NB4 (cell line): ENCODE data around the gene TRIO.

Experiments
- POLR2A ChIP-seq: IDR thresholded peaks from 2 replicates; pipeline ENCODE4 v1.6.1; 2011; ENCODE audit warnings: mild to moderate bottlenecking; ENCODE audit not compliant: insufficient read length; ENCODE audit errors: extremely low read depth
- TF ChIP-seq, protein P1 (sequence below): IDR thresholded peaks from one replicate; pipeline ENCODE4 v1.5.1; 2012; ENCODE audit warnings: low read depth, low read length
- TF ChIP-seq, protein P2 (sequence below): IDR thresholded peaks from 2 replicates; pipeline ENCODE4 v1.6.1; 2011; ENCODE audit warnings: low read depth, low read length

DNA sequence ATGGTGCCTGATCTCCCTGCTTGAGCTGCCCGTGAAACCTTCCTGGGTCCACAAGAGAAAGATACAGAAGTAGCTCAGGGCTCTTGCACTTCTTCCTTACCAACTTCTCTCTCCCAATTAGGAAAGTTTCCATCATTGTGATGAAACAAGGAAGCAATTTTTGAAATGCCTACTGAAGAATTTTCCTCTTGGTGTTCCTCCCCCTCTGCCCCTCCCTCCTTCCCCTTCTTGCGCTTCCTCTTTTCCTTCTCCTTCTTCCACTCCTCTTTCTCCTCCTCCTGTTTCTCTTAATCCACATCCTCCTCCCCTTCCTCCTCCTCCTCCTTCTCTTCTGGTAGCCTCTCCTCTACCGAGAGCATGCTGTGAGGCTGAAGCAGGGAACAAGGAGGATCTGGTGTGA, 402.2 kb downstream of the TRIO start:
- TF ChIP-seq, protein P1, sequence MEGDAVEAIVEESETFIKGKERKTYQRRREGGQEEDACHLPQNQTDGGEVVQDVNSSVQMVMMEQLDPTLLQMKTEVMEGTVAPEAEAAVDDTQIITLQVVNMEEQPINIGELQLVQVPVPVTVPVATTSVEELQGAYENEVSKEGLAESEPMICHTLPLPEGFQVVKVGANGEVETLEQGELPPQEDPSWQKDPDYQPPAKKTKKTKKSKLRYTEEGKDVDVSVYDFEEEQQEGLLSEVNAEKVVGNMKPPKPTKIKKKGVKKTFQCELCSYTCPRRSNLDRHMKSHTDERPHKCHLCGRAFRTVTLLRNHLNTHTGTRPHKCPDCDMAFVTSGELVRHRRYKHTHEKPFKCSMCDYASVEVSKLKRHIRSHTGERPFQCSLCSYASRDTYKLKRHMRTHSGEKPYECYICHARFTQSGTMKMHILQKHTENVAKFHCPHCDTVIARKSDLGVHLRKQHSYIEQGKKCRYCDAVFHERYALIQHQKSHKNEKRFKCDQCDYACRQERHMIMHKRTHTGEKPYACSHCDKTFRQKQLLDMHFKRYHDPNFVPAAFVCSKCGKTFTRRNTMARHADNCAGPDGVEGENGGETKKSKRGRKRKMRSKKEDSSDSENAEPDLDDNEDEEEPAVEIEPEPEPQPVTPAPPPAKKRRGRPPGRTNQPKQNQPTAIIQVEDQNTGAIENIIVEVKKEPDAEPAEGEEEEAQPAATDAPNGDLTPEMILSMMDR, result no peak
- no peak for TF ChIP-seq POLR2A
- TF ChIP-seq, protein P2, sequence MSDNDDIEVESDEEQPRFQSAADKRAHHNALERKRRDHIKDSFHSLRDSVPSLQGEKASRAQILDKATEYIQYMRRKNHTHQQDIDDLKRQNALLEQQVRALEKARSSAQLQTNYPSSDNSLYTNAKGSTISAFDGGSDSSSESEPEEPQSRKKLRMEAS, result no peak
